Activated T-cell treated with anti-CD3 and anti-CD28 coated beads, Interleukin-2, amount 50 U/mL, for 24 hours (primary cell): Measurements from ENCODE around the gene FGD4.

Experiments
- DNase-seq: peaks from one replicate; pipeline ENCODE4 v3.0.0-alpha.2; 2020
- H3K27ac Mint-ChIP-seq: 2 replicates; pipeline ENCODE4 v1.8.0; 2020; ENCODE audit warnings: mild to moderate bottlenecking, mixed read lengths
- H3K27me3 Mint-ChIP-seq: 2 replicates; pipeline ENCODE4 v1.8.0; 2020; ENCODE audit warnings: mixed read lengths
- H3K36me3 Mint-ChIP-seq: 2 replicates; pipeline ENCODE4 v1.8.0; 2020; ENCODE audit warnings: low read depth, mixed read lengths
- H3K4me1 Mint-ChIP-seq: 2 replicates; pipeline ENCODE4 v1.8.0; 2020; ENCODE audit warnings: low read depth, mixed read lengths
- H3K4me3 Mint-ChIP-seq: 2 replicates; pipeline ENCODE4 v1.8.0; 2020; ENCODE audit warnings: mild to moderate bottlenecking, moderate library complexity, mixed read lengths
- H3K9me3 Mint-ChIP-seq: 2 replicates; pipeline ENCODE4 v1.8.0; 2020; ENCODE audit warnings: mixed read lengths

Gene FGD4

GRCh38 chr12:32482226-32482625 is 82.9 kb downstream of the FGD4 start:
- H3K9me3 Mint-ChIP-seq: no peaks in the 10 kb centered on the region
- H3K27ac Mint-ChIP-seq: no peak overlapping the region
- no peak for DNase-seq
- H3K4me1 Mint-ChIP-seq: no peaks in the 10 kb centered on the region
- H3K4me3 Mint-ChIP-seq: no peak overlapping the region
- H3K36me3 Mint-ChIP-seq: no peaks in the 10 kb centered on the region
- H3K27me3 Mint-ChIP-seq: peaks cover 3% of the 10 kb centered on the region

- Mint-ChIP-seq H3K27ac (no peak overlapping the region), H3K9me3 (no peaks in the 10 kb centered on the region)
These were observed 84.1 kb downstream of the FGD4 start for GRCh38 chr12:32483499-32483898.

DNA sequence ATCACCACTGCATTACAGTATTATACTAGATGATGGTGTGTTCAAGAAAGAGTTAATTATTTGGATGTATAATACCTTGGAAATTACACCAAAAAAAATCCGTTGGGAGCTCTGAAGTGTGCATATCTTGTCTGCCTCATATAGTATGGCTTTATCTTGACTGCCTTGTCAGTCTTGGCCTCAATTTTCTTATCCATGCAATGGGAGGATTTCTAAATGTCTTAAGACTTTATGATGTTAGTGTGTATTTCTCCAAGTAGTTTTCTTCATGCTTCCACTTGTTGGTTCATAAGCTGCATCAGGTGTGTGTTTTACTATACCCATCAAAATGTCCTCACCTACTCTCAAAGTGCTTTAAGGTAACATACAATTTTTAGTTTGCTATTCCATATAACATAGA is 84.6 kb downstream of the FGD4 start:
- DNase-seq: no peak
- Mint-ChIP-seq H3K9me3 (no peaks in the 10 kb centered on the region), H3K36me3 (no peaks in the 10 kb centered on the region), H3K27ac (no peak overlapping the region), H3K4me3 (no peak overlapping the region), H3K27me3 (peaks cover 3% of the 10 kb centered on the region), H3K4me1 (no peaks in the 10 kb centered on the region)

More at GRCh38 chr12:32483499-32483898, 84.1 kb downstream of the FGD4 start:
- Mint-ChIP-seq H3K36me3 (no peaks in the 10 kb centered on the region), H3K27me3 (peaks cover 3% of the 10 kb centered on the region), H3K4me1 (no peaks in the 10 kb centered on the region), H3K4me3 (no peak overlapping the region)
- no peak for DNase-seq

GRCh38 chr12:32486158-32486557 is 86.8 kb downstream of the FGD4 start:
- H3K27ac Mint-ChIP-seq: no peak overlapping the region
- H3K4me1 Mint-ChIP-seq: no peaks in the 10 kb centered on the region

GRCh38 chr12:32488132-32488531 is 88.8 kb downstream of the FGD4 start:
- no peaks in the 10 kb centered on the region for H3K9me3 Mint-ChIP-seq
- no peaks in the 10 kb centered on the region for H3K27me3 Mint-ChIP-seq
- no peaks in the 10 kb centered on the region for H3K4me1 Mint-ChIP-seq
- H3K36me3 Mint-ChIP-seq: no peaks in the 10 kb centered on the region
- no peak overlapping the region for H3K27ac Mint-ChIP-seq
- H3K4me3 Mint-ChIP-seq: no peak overlapping the region
- no peak for DNase-seq

More at GRCh38 chr12:32486158-32486557, 86.8 kb downstream of the FGD4 start:
- DNase-seq: no peak
- Mint-ChIP-seq H3K36me3 (no peaks in the 10 kb centered on the region), H3K27me3 (peaks cover 2% of the 10 kb centered on the region), H3K9me3 (no peaks in the 10 kb centered on the region), H3K4me3 (no peak overlapping the region)

DNA sequence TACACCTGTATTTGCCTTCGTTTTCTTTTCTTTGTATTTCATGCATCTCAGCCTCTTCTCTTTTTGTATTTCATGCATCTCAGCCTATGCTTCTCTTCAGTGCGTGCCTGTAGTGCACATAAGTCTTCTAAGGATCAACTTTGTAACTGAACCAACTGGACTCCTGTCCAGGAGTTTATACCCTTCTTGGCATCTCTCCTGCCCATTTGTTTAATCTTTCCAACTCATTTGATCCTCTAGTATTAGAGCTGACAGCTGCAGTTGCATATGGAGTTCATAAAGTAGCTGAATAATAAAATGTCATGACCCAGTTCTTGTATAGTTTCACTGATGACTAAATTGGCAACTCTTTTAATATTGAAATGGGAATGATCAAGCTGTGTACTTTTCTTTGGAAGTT is 89.7 kb downstream of the FGD4 start:
- Mint-ChIP-seq H3K27ac (no peak overlapping the region), H3K27me3 (no peaks in the 10 kb centered on the region), H3K36me3 (no peaks in the 10 kb centered on the region), H3K9me3 (no peaks in the 10 kb centered on the region), H3K4me1 (no peaks in the 10 kb centered on the region), H3K4me3 (no peak overlapping the region)
- DNase-seq: no peak

DNA sequence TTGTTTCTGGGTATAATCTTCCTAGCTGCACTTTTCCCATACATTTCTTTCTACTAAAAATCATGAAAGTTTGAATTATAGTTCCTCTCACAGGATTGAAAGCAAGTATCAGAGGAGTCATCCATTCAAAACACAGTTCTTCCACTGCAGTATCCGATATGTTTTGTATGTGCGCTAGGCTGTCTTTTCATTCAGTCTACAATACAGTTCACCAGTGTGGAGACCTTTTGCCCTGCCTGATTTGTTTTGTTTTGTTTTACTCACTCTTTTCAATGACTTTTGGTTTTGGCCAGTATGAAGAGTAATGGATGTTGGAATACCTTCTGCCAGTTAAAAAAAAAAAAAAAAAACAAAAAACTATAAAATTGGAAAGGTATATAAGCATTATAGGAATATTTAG is 91.4 kb downstream of the FGD4 start:
- H3K4me1 Mint-ChIP-seq: no peaks in the 10 kb centered on the region
- no peak overlapping the region for H3K27ac Mint-ChIP-seq
- no peak for DNase-seq
- no peaks in the 10 kb centered on the region for H3K9me3 Mint-ChIP-seq
- no peak overlapping the region for H3K4me3 Mint-ChIP-seq
- H3K36me3 Mint-ChIP-seq: no peaks in the 10 kb centered on the region
- no peaks in the 10 kb centered on the region for H3K27me3 Mint-ChIP-seq

- Mint-ChIP-seq H3K27me3 (no peaks in the 10 kb centered on the region), H3K9me3 (no peaks in the 10 kb centered on the region), H3K27ac (no peak overlapping the region), H3K36me3 (no peaks in the 10 kb centered on the region), H3K4me3 (no peak overlapping the region), H3K4me1 (peaks cover 1% of the 10 kb centered on the region)
- DNase-seq: no peak
These were observed 93.9 kb downstream of the FGD4 start for GRCh38 chr12:32493282-32493681.

DNA sequence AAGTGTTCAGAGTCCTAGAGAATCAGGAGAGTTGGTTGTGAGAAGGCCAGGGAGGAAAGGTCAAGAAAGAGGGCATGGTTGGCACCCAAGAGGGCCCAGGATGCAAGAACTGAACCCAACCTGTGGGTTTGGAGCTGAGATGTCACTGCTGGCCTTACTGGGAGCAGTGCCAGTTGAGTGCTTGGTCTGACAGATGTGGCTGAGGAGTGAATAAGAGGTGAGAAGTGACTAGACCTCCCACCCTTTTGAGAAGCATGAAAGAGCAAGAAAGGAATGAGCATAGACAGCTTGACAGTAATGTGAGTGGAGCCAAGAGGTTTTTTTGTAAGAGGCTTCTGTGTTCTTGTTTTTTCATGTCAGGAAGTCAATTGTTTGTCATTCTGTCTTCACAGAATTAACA is 95.3 kb downstream of the FGD4 start:
- Mint-ChIP-seq H3K4me3 (no peak overlapping the region), H3K4me1 (peaks cover 1% of the 10 kb centered on the region), H3K27ac (no peak overlapping the region), H3K27me3 (no peaks in the 10 kb centered on the region), H3K36me3 (no peaks in the 10 kb centered on the region), H3K9me3 (no peaks in the 10 kb centered on the region)
- DNase-seq: no peak

GRCh38 chr12:32496946-32497345 is 97.6 kb downstream of the FGD4 start:
- no peak overlapping the region for H3K27ac Mint-ChIP-seq
- H3K27me3 Mint-ChIP-seq: no peaks in the 10 kb centered on the region
- peaks cover 1% of the 10 kb centered on the region for H3K4me1 Mint-ChIP-seq
- DNase-seq: no peak
- H3K36me3 Mint-ChIP-seq: no peaks in the 10 kb centered on the region
- no peaks in the 10 kb centered on the region for H3K9me3 Mint-ChIP-seq
- no peak overlapping the region for H3K4me3 Mint-ChIP-seq

DNA sequence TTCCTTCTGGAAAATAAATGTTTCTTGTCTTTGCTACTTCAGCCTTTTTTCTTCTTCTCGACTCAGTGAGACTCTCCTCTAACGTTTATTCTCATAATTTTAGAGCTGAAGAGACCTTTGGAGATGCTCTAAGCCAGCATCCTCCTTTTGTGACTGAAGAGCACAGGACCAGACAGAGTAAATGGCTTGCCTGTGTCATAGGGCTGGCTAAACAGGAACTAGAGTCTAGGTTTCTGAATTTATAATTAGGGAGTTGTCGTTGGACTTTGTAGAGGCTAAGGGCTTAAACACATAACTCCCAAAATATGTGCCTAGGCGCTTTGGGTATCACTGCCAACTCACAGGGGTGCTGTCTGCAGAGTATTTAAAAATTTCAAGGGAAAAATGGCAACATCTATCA is 98.5 kb downstream of the FGD4 start:
- peaks cover 1% of the 10 kb centered on the region for H3K4me1 Mint-ChIP-seq
- no peaks in the 10 kb centered on the region for H3K36me3 Mint-ChIP-seq
- no peaks in the 10 kb centered on the region for H3K9me3 Mint-ChIP-seq
- H3K27me3 Mint-ChIP-seq: no peaks in the 10 kb centered on the region
- no peak overlapping the region for H3K4me3 Mint-ChIP-seq
- no peak overlapping the region for H3K27ac Mint-ChIP-seq
- DNase-seq: no peak

DNA sequence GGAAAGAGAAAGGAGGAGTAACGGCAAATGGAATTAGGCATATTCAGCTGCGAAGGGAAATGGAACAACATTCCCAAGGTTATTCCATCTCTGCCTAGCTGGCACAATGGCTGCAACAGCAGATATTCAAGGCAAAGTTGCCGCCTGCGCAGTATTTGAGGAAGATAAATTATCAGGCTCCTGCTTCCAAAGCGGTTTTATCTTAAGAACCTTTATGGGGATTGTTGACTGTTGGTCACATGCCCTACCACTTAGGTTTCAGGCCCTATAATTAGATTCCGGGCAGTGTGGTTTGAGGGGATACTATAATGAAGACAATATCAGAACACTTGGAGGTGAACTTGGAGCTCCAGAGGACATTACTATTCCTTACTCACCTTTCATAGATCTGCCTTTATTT is 99.7 kb downstream of the FGD4 start:
- H3K27ac Mint-ChIP-seq: no peak overlapping the region
- no peaks in the 10 kb centered on the region for H3K9me3 Mint-ChIP-seq
- no peaks in the 10 kb centered on the region for H3K36me3 Mint-ChIP-seq
- no peak overlapping the region for H3K4me3 Mint-ChIP-seq
- H3K27me3 Mint-ChIP-seq: no peaks in the 10 kb centered on the region
- H3K4me1 Mint-ChIP-seq: peaks cover 1% of the 10 kb centered on the region
- no peak for DNase-seq

DNA sequence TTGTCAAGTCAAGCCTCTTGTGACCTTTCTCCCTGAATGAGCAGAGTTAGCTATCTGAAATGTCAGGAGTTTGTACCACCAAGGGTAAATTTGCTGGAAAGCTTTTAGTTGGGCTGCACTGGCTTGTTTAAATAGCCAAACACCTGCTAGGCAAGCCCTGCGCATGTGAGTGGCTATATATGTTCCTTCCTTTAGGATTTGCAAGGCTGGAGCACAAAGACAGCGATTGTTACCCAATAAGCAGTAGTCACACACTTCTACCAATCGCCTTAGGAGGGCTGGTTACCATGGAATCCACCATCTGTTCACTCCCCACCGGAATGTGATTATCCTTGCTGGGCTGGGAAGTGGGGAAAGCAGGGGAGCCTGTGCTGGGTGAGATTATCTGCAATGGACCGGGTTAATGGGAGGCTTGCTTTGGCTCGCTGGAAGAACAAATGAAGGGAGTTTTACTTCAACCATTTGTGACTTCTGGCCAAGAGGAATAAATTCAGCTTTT is 102.5 kb downstream of the FGD4 start:
- Mint-ChIP-seq H3K36me3 (no peaks in the 10 kb centered on the region), H3K9me3 (no peaks in the 10 kb centered on the region), H3K27ac (no peak overlapping the region), H3K27me3 (no peaks in the 10 kb centered on the region), H3K4me1 (peaks cover 1% of the 10 kb centered on the region), H3K4me3 (no peak overlapping the region)
- DNase-seq: no peak

DNA sequence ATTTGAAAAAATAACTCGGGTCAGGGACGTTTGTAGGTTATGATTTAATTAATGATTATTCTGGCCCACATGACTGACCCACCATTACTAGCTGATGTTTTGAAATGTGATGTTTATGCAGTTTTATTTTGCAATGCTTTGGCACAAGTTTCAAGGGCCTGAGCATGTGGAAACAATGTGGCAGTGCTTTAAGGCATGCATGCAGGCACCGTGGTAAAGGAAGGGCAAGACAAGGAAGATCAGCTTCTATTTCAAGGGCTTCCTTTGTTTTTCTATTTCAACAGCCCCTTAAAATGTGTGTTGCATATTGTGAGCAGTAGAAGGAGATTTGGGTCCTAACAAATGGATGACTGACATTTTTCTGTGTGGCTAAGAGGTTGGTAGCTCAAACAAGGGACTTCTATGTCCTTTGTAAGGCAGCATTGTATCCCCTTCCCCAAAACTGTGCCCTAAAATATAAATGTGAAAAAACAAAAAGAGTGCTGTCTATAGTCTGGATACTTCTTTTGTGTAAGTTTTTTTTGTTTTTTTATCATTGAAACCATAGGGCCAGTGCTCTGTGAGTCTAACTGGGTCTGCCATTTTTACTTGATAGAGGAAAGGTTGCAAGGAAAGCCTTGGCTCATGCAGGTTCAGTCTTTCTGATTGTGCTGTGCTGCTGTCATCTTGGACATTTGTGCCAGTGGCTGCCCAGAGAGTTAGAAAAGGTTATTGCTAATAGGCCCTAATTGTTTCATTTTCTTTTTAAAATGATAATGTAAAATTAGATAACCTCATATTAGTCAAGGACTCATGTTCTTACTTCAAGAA is 103.5 kb downstream of the FGD4 start:
- H3K9me3 Mint-ChIP-seq: no peaks in the 10 kb centered on the region
- H3K27ac Mint-ChIP-seq: no peak overlapping the region
- peaks cover 1% of the 10 kb centered on the region for H3K4me1 Mint-ChIP-seq

GRCh38 chr12:32503730-32504129 is 104.4 kb downstream of the FGD4 start:
- Mint-ChIP-seq H3K9me3 (no peaks in the 10 kb centered on the region), H3K4me1 (no peaks in the 10 kb centered on the region), H3K36me3 (no peaks in the 10 kb centered on the region), H3K27ac (no peak overlapping the region), H3K27me3 (peaks cover 4% of the 10 kb centered on the region), H3K4me3 (no peak overlapping the region)
- DNase-seq: no peak

More for the DNA sequence above, 103.5 kb downstream of the FGD4 start:
- no peak overlapping the region for H3K4me3 Mint-ChIP-seq
- no peaks in the 10 kb centered on the region for H3K36me3 Mint-ChIP-seq
- no peak for DNase-seq
- H3K27me3 Mint-ChIP-seq: peaks cover 4% of the 10 kb centered on the region
